Middle frontal gyrus (tissue), 1 donor: ENCODE data around the gene CCDC32.

Experiments
- DNase-seq: peaks from one replicate; pipeline ENCODE4 v3.0.0-alpha.2; 2015; ENCODE audit warnings: low spot score; ENCODE audit errors: extremely low spot score

The CCDC32 gene

GRCh38 chr15:40513609-40514008 lies 51.2 kb downstream of the CCDC32 start:
- DNase-seq: no peak

GRCh38 chr15:40512440-40512839 lies 52.4 kb downstream of the CCDC32 start:
- no peak for DNase-seq

DNA sequence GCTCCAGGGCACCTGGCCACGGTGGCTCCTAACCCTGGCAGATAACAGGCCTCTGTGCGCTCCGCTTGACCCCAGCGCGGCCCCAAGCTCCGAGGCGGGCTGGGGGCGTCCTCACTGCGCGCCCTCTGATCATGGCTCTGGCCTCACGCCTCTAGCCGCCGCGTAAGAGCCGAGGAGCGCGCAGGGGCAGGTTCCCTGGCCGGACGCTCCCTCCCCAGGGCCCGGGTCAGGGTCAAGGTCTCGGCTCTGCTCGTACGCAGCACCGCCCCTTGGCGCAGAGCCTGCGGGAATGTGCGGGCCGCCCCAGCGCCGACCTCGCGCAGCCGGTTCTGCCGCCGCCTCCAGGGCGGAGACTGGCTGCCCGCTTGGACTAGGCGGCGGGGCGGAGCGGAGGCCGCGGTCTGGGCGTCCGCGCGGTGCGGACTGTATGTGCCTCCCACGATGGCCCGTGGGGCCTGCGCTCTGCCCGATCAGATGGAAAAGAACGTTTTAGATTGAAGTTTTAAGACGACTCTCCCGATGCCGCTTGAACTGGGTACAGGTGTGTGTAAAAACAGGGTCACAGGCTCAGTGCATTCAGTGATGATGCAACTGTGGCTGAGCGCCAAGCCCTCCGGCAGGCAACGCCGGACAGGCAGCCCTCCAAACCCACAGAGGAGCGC lies 53.2 kb downstream of the CCDC32 start:
- no peak for DNase-seq

GRCh38 chr15:40511093-40511471 lies 53.8 kb downstream of the CCDC32 start:
- no peak for DNase-seq

DNA sequence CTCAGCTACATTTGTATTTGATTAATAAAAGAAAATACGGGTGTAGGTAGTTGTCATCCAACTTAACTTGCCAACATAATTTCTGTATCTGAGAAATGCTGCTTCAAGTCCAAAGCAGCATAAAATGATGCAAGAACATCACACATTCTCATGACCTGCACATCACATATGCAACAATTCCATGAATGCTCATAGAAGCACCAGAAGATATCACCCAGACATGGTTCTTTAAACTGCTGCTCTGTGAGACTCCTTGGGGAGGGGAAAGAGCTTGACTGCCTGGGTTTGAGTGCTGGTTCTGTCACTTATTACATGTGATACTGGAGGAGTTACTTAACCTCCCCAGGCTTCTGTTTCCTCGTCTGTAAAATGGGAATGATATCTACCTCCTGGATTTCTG lies 54.6 kb downstream of the CCDC32 start:
- no peak for DNase-seq

DNA sequence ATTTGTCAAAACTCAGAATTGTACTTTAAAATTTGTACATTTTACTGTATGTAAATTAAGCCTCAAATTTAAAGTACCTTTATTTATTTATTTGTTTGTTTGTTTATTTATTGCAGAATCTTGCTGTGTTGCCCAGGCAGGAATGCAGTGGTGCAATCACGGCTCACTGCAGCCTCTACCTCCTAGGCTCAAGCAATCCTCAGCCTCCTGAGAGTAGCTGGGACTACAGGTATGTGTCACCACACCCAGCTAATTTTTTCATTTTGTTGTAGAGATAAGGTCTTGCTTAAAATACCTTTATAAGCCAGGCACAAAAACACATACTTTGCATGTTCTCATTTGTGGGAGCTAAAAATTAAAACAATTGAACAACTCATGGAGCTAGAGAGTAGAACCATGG lies 56.6 kb downstream of the CCDC32 start:
- DNase-seq: no peak

- DNase-seq: peak; percentile 22
These were observed 57.8 kb downstream of the CCDC32 start for GRCh38 chr15:40506964-40507571.
